CD4-positive, alpha-beta T cell (primary cell): ENCODE data around the gene SRD5A1. TPM values are rescaled to one million over a fixed set of nuclear protein-coding genes. Genes with fewer than 3 reads are reported as not detected.

Experiments used
- ATAC-seq: fragments of 200-7000 bp; cut with Tn5 transposase; one replicate; pipeline ENCODE4 v1.10.0; 2022; ENCODE audit warnings: mild to moderate bottlenecking; ENCODE audit not compliant: poor library complexity
- CTCF ChIA-PET: fragments of 350-600 bp; sonication (Branson Sonifier 250); formaldehyde crosslinking; loops from one replicate; lab custom pipeline; 2021; ENCODE audit warnings: antibody characterized with exemption, inconsistent platforms; lab: Charles Lee
- POLR2A ChIA-PET: fragments of 350-600 bp; sonication (Branson Sonifier 250); formaldehyde crosslinking; loops from one replicate; lab custom pipeline; 2021; ENCODE audit warnings: antibody characterized with exemption, inconsistent platforms; lab: Charles Lee
- DNase-seq, 14 experiments: peaks; one replicate each; pipeline ENCODE4 v3.0.0-alpha.2; 2013 to 2020; ENCODE audit warnings: mixed read lengths in 2 of 14
- H3K27ac ChIP-seq, 2 donors: one replicate each; pipeline versions ENCODE4 v1.5.1 to v1.7.0; 2013; ENCODE audit warnings: low read length in 2 of 2, low read depth in 1 of 2, mild to moderate bottlenecking in 1 of 2
- H3K27me3 ChIP-seq, 2 experiments: 1 replicate in 1 of 2; 2 replicates in 1 of 2; pipeline versions ENCODE4 v1.6.1 to v1.7.0; 2013; ENCODE audit warnings: low read length in 2 of 2, control low read depth in 1 of 2, mild to moderate bottlenecking in 1 of 2, moderate library complexity in 1 of 2; ENCODE audit not compliant: insufficient read depth in 2 of 2, control insufficient read depth in 1 of 2
- H3K36me3 ChIP-seq: one replicate; pipeline ENCODE4 v1.6.1; 2013; ENCODE audit warnings: low read length, control low read depth; ENCODE audit not compliant: insufficient read depth
- H3K4me1 ChIP-seq: one replicate; pipeline ENCODE4 v1.6.1; 2013; ENCODE audit warnings: low read length, control low read depth; ENCODE audit not compliant: insufficient read depth
- H3K4me3 ChIP-seq: one replicate; pipeline ENCODE4 v1.5.1; 2013; ENCODE audit warnings: mild to moderate bottlenecking, low read length, moderate library complexity
- H3K9me3 ChIP-seq, 2 experiments: 1 replicate in 1 of 2; 2 replicates in 1 of 2; pipeline versions ENCODE4 v1.6.1 to v1.7.0; 2013; ENCODE audit warnings: low read length in 2 of 2, mild to moderate bottlenecking in 2 of 2, control low read depth in 1 of 2, moderate library complexity in 1 of 2; ENCODE audit not compliant: control insufficient read depth in 1 of 2, insufficient read depth in 1 of 2
- H3K27ac Mint-ChIP-seq: one replicate; pipeline ENCODE4 v1.8.0; 2020; ENCODE audit warnings: mixed read lengths
- H3K27me3 Mint-ChIP-seq: one replicate; pipeline ENCODE4 v1.8.0; 2021; ENCODE audit warnings: mixed read lengths
- H3K36me3 Mint-ChIP-seq: one replicate; pipeline ENCODE4 v1.8.0; 2021; ENCODE audit warnings: low read depth, mixed read lengths
- H3K4me1 Mint-ChIP-seq: one replicate; pipeline ENCODE4 v1.8.0; 2021; ENCODE audit warnings: low read depth, mixed read lengths
- H3K4me3 Mint-ChIP-seq: one replicate; pipeline ENCODE4 v1.8.0; 2020; ENCODE audit warnings: mild to moderate bottlenecking, mixed read lengths
- H3K9me3 Mint-ChIP-seq: one replicate; pipeline ENCODE4 v1.8.0; 2020; ENCODE audit warnings: mixed read lengths
- intact Hi-C, 2 experiments: fragments of 100-400 bp; cut with DNase I in 1 of 2; cut with micrococcal nuclease in 1 of 2; formaldehyde crosslinking; loops; one replicate each; pipeline versions ENCODE4 v1.15.1 to v1.9.0; 2023 to 2025; cut with DNase I, micrococcal nuclease
- total RNA-seq, 174 experiments: library from RNA in 2 of 174; stranded (reverse) in 2 of 174; gene quantifications; one replicate each; pipeline ENCODE4 v1.2.3 and lab custom pipeline; 2021 to 2026
- TF ChIP-seq, protein P1 (sequence below): fragments of 200-600 bp; IDR thresholded peaks from one replicate; pipeline ENCODE4 v1.8.0; 2022; ENCODE audit warnings: antibody characterized with exemption, mild to moderate bottlenecking

The SRD5A1 gene
- total RNA-seq, 2 experiments from 2014 or later = 2.3 to 3.0 TPM

DNA sequence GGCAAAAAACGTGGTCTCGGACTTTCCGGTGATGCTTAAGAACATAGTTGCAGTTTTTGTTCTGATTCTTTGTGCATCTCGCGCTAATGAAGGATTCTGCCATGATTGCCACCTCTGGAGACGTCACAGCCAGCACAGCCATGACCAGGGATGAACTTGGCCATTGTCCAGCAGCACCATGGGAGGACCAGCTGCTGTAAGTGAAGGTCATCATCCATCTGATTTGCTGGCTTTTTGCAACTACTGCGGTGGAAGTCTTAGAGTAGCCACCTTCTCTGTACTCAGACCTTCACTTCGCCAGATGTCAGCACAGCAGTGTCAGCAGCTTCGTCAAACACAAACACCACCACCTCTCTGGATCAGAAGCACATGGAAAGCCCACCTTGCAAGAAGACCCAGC, 46.1 kb upstream of the SRD5A1 start:
- TF ChIP-seq, protein P1, sequence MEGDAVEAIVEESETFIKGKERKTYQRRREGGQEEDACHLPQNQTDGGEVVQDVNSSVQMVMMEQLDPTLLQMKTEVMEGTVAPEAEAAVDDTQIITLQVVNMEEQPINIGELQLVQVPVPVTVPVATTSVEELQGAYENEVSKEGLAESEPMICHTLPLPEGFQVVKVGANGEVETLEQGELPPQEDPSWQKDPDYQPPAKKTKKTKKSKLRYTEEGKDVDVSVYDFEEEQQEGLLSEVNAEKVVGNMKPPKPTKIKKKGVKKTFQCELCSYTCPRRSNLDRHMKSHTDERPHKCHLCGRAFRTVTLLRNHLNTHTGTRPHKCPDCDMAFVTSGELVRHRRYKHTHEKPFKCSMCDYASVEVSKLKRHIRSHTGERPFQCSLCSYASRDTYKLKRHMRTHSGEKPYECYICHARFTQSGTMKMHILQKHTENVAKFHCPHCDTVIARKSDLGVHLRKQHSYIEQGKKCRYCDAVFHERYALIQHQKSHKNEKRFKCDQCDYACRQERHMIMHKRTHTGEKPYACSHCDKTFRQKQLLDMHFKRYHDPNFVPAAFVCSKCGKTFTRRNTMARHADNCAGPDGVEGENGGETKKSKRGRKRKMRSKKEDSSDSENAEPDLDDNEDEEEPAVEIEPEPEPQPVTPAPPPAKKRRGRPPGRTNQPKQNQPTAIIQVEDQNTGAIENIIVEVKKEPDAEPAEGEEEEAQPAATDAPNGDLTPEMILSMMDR = no peak
- DNase-seq (no peak), ATAC-seq (no peak)
- no peak overlapping the region for H3K27ac Mint-ChIP-seq
- intact Hi-C loops = no loop called here
- H3K4me3 Mint-ChIP-seq = no peak overlapping the region
- ChIA-PET POLR2A (interaction anchor here (0.5 kb wide), 1 partner anchor 12 kb away, joined by 3 read pairs; no protein-coding TSS in a partner anchor), CTCF (interaction anchor here (0.9 kb wide), 1 partner anchor 158 kb away, joined by 3 read pairs; no protein-coding TSS in a partner anchor)
- Histone ChIP-seq H3K27me3 (peaks cover 17 to 32% of the 10 kb centered on the region in 2 experiments), H3K4me3 (no peak overlapping the region), H3K27ac (no peak overlapping the region), H3K9me3 (peaks cover 0 to 7% of the 10 kb centered on the region in 2 experiments), H3K36me3 (no peaks in the 10 kb centered on the region), H3K4me1 (peaks cover 7% of the 10 kb centered on the region)
- H3K27me3 Mint-ChIP-seq = peaks cover 35% of the 10 kb centered on the region
- no peaks in the 10 kb centered on the region for H3K9me3 Mint-ChIP-seq
- H3K36me3 Mint-ChIP-seq = no peaks in the 10 kb centered on the region
- no peaks in the 10 kb centered on the region for H3K4me1 Mint-ChIP-seq

DNA sequence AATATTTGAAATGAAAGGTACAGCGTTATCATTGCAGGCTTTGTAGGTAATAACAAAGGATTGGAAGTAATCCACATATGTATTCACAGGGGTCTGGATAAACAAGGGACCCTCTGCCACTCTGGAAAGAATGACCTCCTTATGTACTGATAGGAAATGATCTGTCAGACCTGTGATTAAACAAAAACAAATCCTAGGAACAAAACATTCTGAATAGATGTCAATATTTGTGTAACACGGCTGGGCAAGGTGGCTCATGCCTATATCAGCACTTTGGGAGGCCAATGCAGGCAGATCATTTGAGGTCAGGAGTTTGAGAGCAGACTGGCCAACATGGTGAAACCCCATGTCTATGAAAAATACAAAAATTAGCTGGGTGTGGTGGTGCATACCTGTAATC, 42.7 kb upstream of the SRD5A1 start:
- H3K4me1 Mint-ChIP-seq = no peaks in the 10 kb centered on the region
- POLR2A ChIA-PET = no interaction called here
- no peaks in the 10 kb centered on the region for H3K36me3 ChIP-seq
- CTCF ChIA-PET = no interaction called here
- no peak for DNase-seq
- H3K36me3 Mint-ChIP-seq = peaks cover under 1% of the 10 kb centered on the region
- no peaks in the 10 kb centered on the region for H3K4me1 ChIP-seq
- no peak overlapping the region for H3K27ac Mint-ChIP-seq
- no peak overlapping the region for H3K4me3 Mint-ChIP-seq
- H3K27me3 Mint-ChIP-seq = peaks cover 13% of the 10 kb centered on the region
- TF ChIP-seq, protein P1 = no peak
- intact Hi-C loops = no loop called here
- H3K9me3 Mint-ChIP-seq = no peaks in the 10 kb centered on the region
- peaks cover 0 to 3% of the 10 kb centered on the region in 2 experiments for H3K9me3 ChIP-seq
- H3K27me3 ChIP-seq = peaks cover 0 to 7% of the 10 kb centered on the region in 2 experiments
- ATAC-seq = no peak
- no peak overlapping the region for H3K4me3 ChIP-seq
- no peak overlapping the region for H3K27ac ChIP-seq

GRCh38 chr5:6591671-6592288, 41.5 kb upstream of the SRD5A1 start:
- ATAC-seq = no peak
- H3K27ac ChIP-seq = no peak overlapping the region
- H3K4me3 ChIP-seq = no peak overlapping the region
- peaks cover 0 to 3% of the 10 kb centered on the region in 2 experiments for H3K9me3 ChIP-seq
- ChIA-PET POLR2A (no interaction called here), CTCF (no interaction called here)
- Mint-ChIP-seq H3K4me1 (no peaks in the 10 kb centered on the region), H3K27ac (no peak overlapping the region), H3K36me3 (peaks cover 11% of the 10 kb centered on the region), H3K4me3 (no peak overlapping the region), H3K27me3 (peaks cover 5% of the 10 kb centered on the region), H3K9me3 (no peaks in the 10 kb centered on the region)
- TF ChIP-seq, protein P1 = no peak
- H3K27me3 ChIP-seq = no peaks in the 10 kb centered on the region
- H3K4me1 ChIP-seq = no peaks in the 10 kb centered on the region
- peaks cover 5% of the 10 kb centered on the region for H3K36me3 ChIP-seq
- no peak for DNase-seq
- intact Hi-C loops = no loop called here
